ENCODE measurements around the gene RNU6-7. TPM values are rescaled to one million over a fixed set of nuclear protein-coding genes. Genes with fewer than 3 reads are reported as not detected.

The RNU6-7 gene
- total RNA-seq (2022; extraction: Qiagen RNA extraction; ENCODE audit: low read depth) = not detected in 5 replicates

DNA sequence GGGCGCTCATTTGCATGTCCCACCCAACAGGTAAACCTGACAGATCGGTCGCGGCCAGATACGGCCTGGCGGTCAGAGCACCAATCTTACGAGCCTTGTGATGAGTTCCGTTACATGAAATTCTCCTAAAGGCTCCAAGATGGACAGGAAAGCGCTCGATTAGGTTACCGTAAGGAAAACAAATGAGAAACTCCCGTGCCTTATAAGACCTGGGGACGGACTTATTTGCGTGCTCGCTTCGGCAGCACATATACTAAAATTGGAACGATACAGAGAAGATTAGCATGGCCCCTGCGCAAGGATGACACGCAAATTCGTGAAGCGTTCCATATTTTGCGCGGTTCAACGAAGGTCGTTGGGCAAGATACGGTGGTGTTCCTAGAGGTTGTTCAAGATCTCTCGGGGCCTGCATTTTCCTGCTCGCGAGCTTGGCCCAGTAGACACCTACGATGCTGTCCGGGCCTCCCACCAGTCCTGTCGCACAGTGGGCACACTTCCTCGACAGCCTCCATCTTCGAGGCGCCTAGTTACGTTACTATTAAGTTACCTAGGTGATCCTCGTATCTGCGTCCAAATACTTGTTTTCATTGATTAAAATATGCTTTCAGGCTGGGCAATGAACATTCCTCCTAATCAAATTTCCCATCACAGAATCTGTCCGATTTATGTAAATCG lies at the start of gene RNU6-7:
Gene RNU6-7 (plus strand): TSS at position 230 of the 675 bp plus-strand sequence.

DNA sequence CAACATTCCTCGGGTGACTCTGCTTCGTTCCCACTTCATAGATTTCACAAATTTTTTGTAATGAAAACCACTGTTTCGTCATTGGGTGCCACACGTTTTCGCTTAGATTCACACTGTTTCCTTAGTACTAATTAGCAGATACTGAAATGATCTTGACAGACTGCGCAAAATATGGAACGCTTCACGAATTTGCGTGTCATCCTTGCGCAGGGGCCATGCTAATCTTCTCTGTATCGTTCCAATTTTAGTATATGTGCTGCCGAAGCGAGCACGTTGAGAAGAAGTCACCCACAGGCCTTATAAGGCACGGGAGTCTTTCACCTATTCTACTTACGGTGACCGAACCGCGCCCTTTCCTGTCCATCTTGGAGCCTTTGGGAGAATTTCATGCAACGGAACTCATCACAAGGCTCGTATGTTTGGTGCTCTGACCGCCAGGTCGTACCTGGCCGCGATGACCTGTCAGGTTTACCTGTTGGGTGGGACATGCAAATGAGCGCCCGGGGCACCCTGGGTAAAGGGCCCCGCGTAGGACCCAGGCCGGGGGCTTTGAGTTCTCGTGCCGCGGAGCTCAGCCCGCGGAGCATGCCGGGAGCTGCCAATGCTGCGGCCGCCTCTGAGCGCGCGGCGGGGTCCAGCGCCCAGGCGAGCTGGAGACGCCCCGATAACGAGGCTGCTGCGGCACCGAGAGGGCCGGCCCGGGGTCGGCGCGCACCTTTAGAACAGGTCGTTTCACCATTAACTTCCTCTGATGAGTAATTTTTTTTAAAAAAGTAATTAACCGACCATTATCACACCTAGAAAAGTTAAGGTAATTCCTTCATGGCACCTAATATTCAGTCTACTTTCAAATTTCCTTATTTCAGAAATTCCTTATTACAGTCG lies 1.4 kb downstream of the RNU6-7 start, which contains the start of gene RNU6-8:
Gene RNU6-8 (minus strand): TSS at position 272 of the 885 bp plus-strand sequence.

Other genes with a start within 250 kb of the RNU6-7 start
- 35.3 to 52.8 TPM (median 48.4 TPM) in 5 replicates for gene ARHGAP5, start 124.7 kb upstream of the RNU6-7 start, total RNA-seq (2022; extraction: Qiagen RNA extraction; ENCODE audit: low read depth)
- not detected in 5 replicates for gene RNU6-8, start 1.2 kb downstream of the RNU6-7 start, total RNA-seq (2022; extraction: Qiagen RNA extraction; ENCODE audit: low read depth)
- gene AKAP6, start 127.3 kb downstream of the RNU6-7 start, total RNA-seq (2022; extraction: Qiagen RNA extraction; ENCODE audit: low read depth) = 0.24 to 0.84 TPM (median 0.45 TPM) in 5 replicates